HL-60 (cell line): ENCODE data around the gene COL11A1.
"Not testable (repeated sequence)": the region's sequence is repeated elsewhere in the genome, so short reads cannot be mapped to it uniquely, and the experiment has no call there.

Experiments
- DNase-seq, 2 experiments: peaks; one replicate each; pipeline ENCODE4 v3.0.0-alpha.2; 2010 to 2020; ENCODE audit warnings: low read depth in 1 of 2, low spot score in 1 of 2
- H3K27ac ChIP-seq: fragments of 250-450 bp; sonication (Bioruptor Pico); replicated peaks from 2 replicates; pipeline ENCODE4 v1.5.1; 2020; ENCODE audit warnings: mild to moderate bottlenecking, moderate library complexity
- H3K27me3 ChIP-seq: fragments of 250-450 bp; sonication (Bioruptor Pico); 2 replicates; pipeline ENCODE4 v1.5.1; 2021; ENCODE audit warnings: mild to moderate bottlenecking, moderate library complexity; ENCODE audit not compliant: insufficient read depth, poor library complexity, severe bottlenecking
- H3K4me3 ChIP-seq: replicated peaks from 2 replicates; pipeline ENCODE4 v1.5.1; 2011; ENCODE audit warnings: mild to moderate bottlenecking, control low read depth, low read length; ENCODE audit not compliant: insufficient read depth
- CTCF ChIP-seq: IDR thresholded peaks from one replicate; pipeline ENCODE4 v1.5.1; 2011; ENCODE audit warnings: low read length, control low read depth, inconsistent platforms; ENCODE audit not compliant: insufficient read depth
- GABPA ChIP-seq: IDR thresholded peaks from 2 replicates; pipeline ENCODE4 v1.6.1; 2012; ENCODE audit warnings: low read depth
- POLR2AphosphoS5 ChIP-seq: IDR thresholded peaks from 2 replicates; pipeline ENCODE4 v1.6.1; 2012; ENCODE audit warnings: low read depth
- REST ChIP-seq: IDR thresholded peaks from 2 replicates; pipeline ENCODE4 v1.6.1; 2012; ENCODE audit warnings: low read depth; ENCODE audit not compliant: insufficient replicate concordance
- SPI1 ChIP-seq: IDR thresholded peaks from 2 replicates; pipeline ENCODE4 v1.6.1; 2012; ENCODE audit warnings: low read depth, mild to moderate bottlenecking, borderline replicate concordance

The COL11A1 gene

GRCh38 chr1:102937401-102937800, 170.9 kb downstream of the COL11A1 start:
- Histone ChIP-seq H3K27me3 (no peaks in the 10 kb centered on the region), H3K27ac (no peak overlapping the region), H3K4me3 (no peak overlapping the region)
- DNase-seq = no peak
- TF ChIP-seq POLR2AphosphoS5 (no peak), REST (no peak), CTCF (no peak), SPI1 (no peak), GABPA (no peak)

- H3K27ac ChIP-seq, H3K4me3 ChIP-seq, DNase-seq, H3K27me3 ChIP-seq: not testable (repeated sequence)
These were observed 175.0 kb downstream of the COL11A1 start for GRCh38 chr1:102933362-102933761.

GRCh38 chr1:102919659-102920058, 188.7 kb downstream of the COL11A1 start:
- H3K4me3 ChIP-seq = no peak overlapping the region
- no peak overlapping the region for H3K27ac ChIP-seq
- DNase-seq = no peak
- TF ChIP-seq POLR2AphosphoS5 (no peak), CTCF (no peak), REST (no peak), SPI1 (no peak), GABPA (no peak)
- no peaks in the 10 kb centered on the region for H3K27me3 ChIP-seq

- Histone ChIP-seq H3K4me3 (no peak overlapping the region), H3K27me3 (no peaks in the 10 kb centered on the region), H3K27ac (no peak overlapping the region)
- TF ChIP-seq POLR2AphosphoS5 (no peak), SPI1 (no peak), REST (no peak), GABPA (no peak), CTCF (no peak)
- DNase-seq = no peak
These were observed 206.3 kb downstream of the COL11A1 start for GRCh38 chr1:102901996-102902395.
